Testis (tissue), 3 donors: Measurements from ENCODE around the gene SDK1. TPM values are rescaled to one million over a fixed set of nuclear protein-coding genes. Genes with fewer than 3 reads are reported as not detected.

Source experiments
- DNase-seq: peaks from one replicate; pipeline ENCODE4 v3.0.0-alpha.2; 2019
- H3K27ac ChIP-seq, 2 donors: fragments of 200-600 bp; sonication (generic); one replicate each; pipeline ENCODE4 v1.5.1; 2019
- H3K27me3 ChIP-seq: fragments of 200-600 bp; sonication (generic); one replicate; pipeline ENCODE4 v1.5.1; 2019
- H3K36me3 ChIP-seq: fragments of 200-600 bp; sonication (generic); one replicate; pipeline ENCODE4 v1.5.1; 2017; ENCODE audit warnings: low read depth; ENCODE audit errors: missing control alignments
- H3K4me1 ChIP-seq: fragments of 200-600 bp; sonication (generic); one replicate; pipeline ENCODE4 v1.5.1; 2019
- H3K4me3 ChIP-seq, 2 donors: fragments of 200-600 bp; sonication (generic); one replicate each; pipeline ENCODE4 v1.5.1; 2017 to 2019
- H3K9me3 ChIP-seq: fragments of 200-600 bp; sonication (generic); one replicate; pipeline ENCODE4 v1.5.1; 2017
- CTCF ChIP-seq, 3 experiments: fragments of 450-650 bp in 2 of 3; fragments of 200-600 bp in 1 of 3; sonication (generic) in 1 of 3; IDR thresholded peaks; one replicate each; pipeline ENCODE4 v1.5.1; 2016 to 2019; ENCODE audit warnings: antibody characterized with exemption in 3 of 3, mild to moderate bottlenecking in 2 of 3, moderate library complexity in 1 of 3
- POLR2A ChIP-seq: fragments of 450-650 bp; IDR thresholded peaks from one replicate; pipeline ENCODE4 v1.6.1; 2017; ENCODE audit warnings: antibody characterized with exemption, mild to moderate bottlenecking, moderate library complexity
- WGBS, 2 donors: methylation state at CpG; one replicate each; pipeline ENCODE4 v1.1.5; 2018; 5-methylcytosine and 5-hydroxymethylcytosine counted together
- intact Hi-C: fragments of 100-400 bp; cut with DNase I; formaldehyde crosslinking; loops from one replicate; pipeline ENCODE4 v1.15.1; 2023; ENCODE audit warnings: low total_unique reads
- polyA plus RNA-seq: library from polyadenylated mRNA; stranded (reverse); fragments of 350-450 nt; fragmentation: Illumina TruSeq; extraction: RNeasy Lipid Tissue Mini Kit (QIAGEN cat#74804); gene quantifications from one replicate; pipeline ENCODE4 v1.2.3, GENCODE V29; 2014; ENCODE audit warnings: low read depth, low replicate concordance; ENCODE audit not compliant: insufficient read depth
- total RNA-seq, 2 donors: library from RNA; depleted of rRNA; stranded (reverse); fragments of >200 nt; gene quantifications; one replicate each; pipeline ENCODE4 v1.2.3, GENCODE V29; 2016

SDK1 gene
- total and polyA plus RNA-seq, 3 donors from 2014 or later: 20.0 to 36.2 (median 24.9) TPM

GRCh38 chr7:4166340-4166739, 865.3 kb downstream of the SDK1 start:
- no peak for DNase-seq
- H3K9me3 ChIP-seq: no peaks in the 10 kb centered on the region
- 95 to 96% methylated on average over 14 of the region's 14 CpGs for WGBS, 2 donors
- H3K4me3 ChIP-seq: no peak overlapping the region
- no peaks in the 10 kb centered on the region for H3K4me1 ChIP-seq
- no peaks in the 10 kb centered on the region for H3K27me3 ChIP-seq
- TF ChIP-seq CTCF (IDR thresholded peaks at IDR 0.05): no peak
- no peak for TF ChIP-seq POLR2A
- H3K27ac ChIP-seq: no peak overlapping the region
- intact Hi-C loops: no loop called here
- H3K36me3 ChIP-seq: no peaks in the 10 kb centered on the region

- no peaks in the 10 kb centered on the region for H3K9me3 ChIP-seq
- H3K4me3 ChIP-seq: no peak overlapping the region
- no peaks in the 10 kb centered on the region for H3K4me1 ChIP-seq
- no peaks in the 10 kb centered on the region for H3K27me3 ChIP-seq
- intact Hi-C loops: no loop called here
- H3K27ac ChIP-seq: no peak overlapping the region
- no peak for DNase-seq
- H3K36me3 ChIP-seq: no peaks in the 10 kb centered on the region
- 89 to 90% methylated on average over 5 to 8 of the region's 8 CpGs for WGBS, 2 donors
- no peak for TF ChIP-seq POLR2A
- TF ChIP-seq CTCF (IDR thresholded peaks at IDR 0.05): no peak
Observed at GRCh38 chr7:4166807-4167206, 865.8 kb downstream of the SDK1 start.

- WGBS, 2 donors: 91 to 94% methylated on average over 8 to 10 of the region's 10 CpGs
- Histone ChIP-seq H3K4me1 (no peaks in the 10 kb centered on the region), H3K27me3 (no peaks in the 10 kb centered on the region), H3K27ac (no peak overlapping the region), H3K9me3 (no peaks in the 10 kb centered on the region), H3K4me3 (no peak overlapping the region), H3K36me3 (no peaks in the 10 kb centered on the region)
- intact Hi-C loops: no loop called here
- DNase-seq: no peak
- TF ChIP-seq POLR2A: no peak
- no peak for TF ChIP-seq CTCF (IDR thresholded peaks at IDR 0.05)
Observed at GRCh38 chr7:4167385-4167910, 866.4 kb downstream of the SDK1 start.

GRCh38 chr7:4168041-4168440, 867.0 kb downstream of the SDK1 start:
- H3K27ac ChIP-seq: no peak overlapping the region
- TF ChIP-seq CTCF (IDR thresholded peaks at IDR 0.05) (no peak), POLR2A (no peak)
- intact Hi-C loops: no loop called here
- DNase-seq: no peak
- no peaks in the 10 kb centered on the region for H3K4me1 ChIP-seq
- no peaks in the 10 kb centered on the region for H3K36me3 ChIP-seq
- WGBS, 2 donors: 91 to 92% methylated on average over 10 of the region's 10 CpGs
- H3K27me3 ChIP-seq: no peaks in the 10 kb centered on the region
- no peak overlapping the region for H3K4me3 ChIP-seq
- no peaks in the 10 kb centered on the region for H3K9me3 ChIP-seq

DNA sequence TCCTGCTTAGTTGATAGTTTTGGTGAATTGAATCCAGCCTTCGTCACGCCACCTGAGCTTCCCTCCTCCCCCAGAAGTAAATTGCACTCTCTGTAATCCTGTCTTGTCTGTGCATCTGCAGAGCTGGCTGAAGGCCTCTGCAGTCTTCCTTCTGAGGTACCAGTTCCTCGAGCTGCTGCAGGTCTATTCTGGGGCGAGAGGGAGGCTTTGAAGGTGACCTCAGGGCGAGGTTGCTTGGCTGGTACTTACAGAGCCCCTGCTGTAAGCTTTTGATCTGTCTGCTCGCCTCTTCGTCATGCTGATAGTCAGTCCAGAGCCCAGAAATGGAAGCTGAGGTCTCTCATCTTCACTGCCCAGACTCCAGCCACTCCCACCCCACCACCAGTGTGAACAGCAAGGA, 867.5 kb downstream of the SDK1 start:
- no peak for DNase-seq
- Histone ChIP-seq H3K4me1 (no peaks in the 10 kb centered on the region), H3K27me3 (no peaks in the 10 kb centered on the region), H3K36me3 (no peaks in the 10 kb centered on the region), H3K9me3 (no peaks in the 10 kb centered on the region), H3K27ac (no peak overlapping the region), H3K4me3 (no peak overlapping the region)
- intact Hi-C loops: no loop called here
- WGBS, 2 donors: 84 to 87% methylated on average over 4 to 6 of the region's 7 CpGs
- no peak for TF ChIP-seq CTCF (IDR thresholded peaks at IDR 0.05)
- no peak for TF ChIP-seq POLR2A
